ENCODE data around the gene TFAP2E.

Gene TFAP2E

GRCh38 chr1:35629051-35629450 lies 55.9 kb downstream of the TFAP2E start:
- Mint-ChIP-seq H3K9me3 (no peaks in the 10 kb centered on the region), H3K4me3 (no peak overlapping the region), H3K36me3 (peaks cover 96% of the 10 kb centered on the region)

GRCh38 chr1:35631396-35631795 lies 58.3 kb downstream of the TFAP2E start:
- Mint-ChIP-seq H3K4me3 (no peak overlapping the region), H3K9me3 (no peaks in the 10 kb centered on the region), H3K36me3 (peaks cover 100% of the 10 kb centered on the region), H3K27ac (no peak overlapping the region), H3K4me1 (peaks cover 8% of the 10 kb centered on the region)
- no peak for ATAC-seq
- no peak for DNase-seq (ENCODE audit: low spot score in 2 of 2)

More at GRCh38 chr1:35629051-35629450, 55.9 kb downstream of the TFAP2E start:
- no peak overlapping the region for H3K27ac Mint-ChIP-seq
- no peak for DNase-seq (ENCODE audit: low spot score in 2 of 2)
- peaks cover 8% of the 10 kb centered on the region for H3K4me1 Mint-ChIP-seq
- no peak for ATAC-seq

- Mint-ChIP-seq H3K4me3 (no peak overlapping the region), H3K27ac (no peak overlapping the region), H3K9me3 (no peaks in the 10 kb centered on the region), H3K36me3 (peaks cover 90% of the 10 kb centered on the region), H3K4me1 (peaks cover 14% of the 10 kb centered on the region)
- ATAC-seq (no peak), DNase-seq (ENCODE audit: low spot score in 2 of 2) (no peak)
Measured at GRCh38 chr1:35633547-35633946, 60.4 kb downstream of the TFAP2E start.

- Mint-ChIP-seq H3K36me3 (peaks cover 69% of the 10 kb centered on the region), H3K4me1 (peaks cover 18% of the 10 kb centered on the region), H3K4me3 (peak overlapping the region; percentile 70), H3K9me3 (no peaks in the 10 kb centered on the region), H3K27ac (peak overlapping the region; percentile 93)
- ATAC-seq (no peak), DNase-seq (ENCODE audit: low spot score in 2 of 2) (no peak)
Measured at GRCh38 chr1:35637401-35637809, 64.3 kb downstream of the TFAP2E start.

- peak overlapping the region; percentile 99 for H3K27ac Mint-ChIP-seq
- H3K4me1 Mint-ChIP-seq, result peaks cover 18% of the 10 kb centered on the region
- H3K4me3 Mint-ChIP-seq, result peak overlapping the region; percentile 99
- H3K9me3 Mint-ChIP-seq, result no peaks in the 10 kb centered on the region
- peaks cover 37% of the 10 kb centered on the region for H3K36me3 Mint-ChIP-seq
- ATAC-seq (no peak), DNase-seq (ENCODE audit: low spot score in 2 of 2) (peak in 1 of 2 donors; percentile 50)
Measured at GRCh38 chr1:35640380-35641232, 67.5 kb downstream of the TFAP2E start.

GRCh38 chr1:35641233-35641866 lies 68.2 kb downstream of the TFAP2E start, which contains the start of gene PSMB2:
Gene PSMB2 (minus strand): TSS chr1:35641526. CDS start chr1:35641432, 94 bp downstream.
- no peaks in the 10 kb centered on the region for H3K9me3 Mint-ChIP-seq
- DNase-seq (ENCODE audit: low spot score in 2 of 2), result peak; percentile 95 to 98
- peaks cover 30% of the 10 kb centered on the region for H3K36me3 Mint-ChIP-seq
- H3K4me3 Mint-ChIP-seq, result peak within 1 kb of the TSS; percentile 99
- ATAC-seq, result peak; percentile 98
- peaks cover 18% of the 10 kb centered on the region for H3K4me1 Mint-ChIP-seq
- peak within 1 kb of the TSS; percentile 99 for H3K27ac Mint-ChIP-seq

- ATAC-seq, result no peak
- Mint-ChIP-seq H3K4me3 (peak overlapping the region; percentile 99), H3K36me3 (peaks cover 24% of the 10 kb centered on the region), H3K9me3 (no peaks in the 10 kb centered on the region), H3K4me1 (peaks cover 18% of the 10 kb centered on the region), H3K27ac (peak overlapping the region; percentile 99)
- no peak for DNase-seq (ENCODE audit: low spot score in 2 of 2)
Measured at GRCh38 chr1:35642471-35642955, 69.4 kb downstream of the TFAP2E start.

GRCh38 chr1:35644204-35644603 lies 71.1 kb downstream of the TFAP2E start:
- H3K4me1 Mint-ChIP-seq, result peaks cover 8% of the 10 kb centered on the region
- H3K4me3 Mint-ChIP-seq, result no peak overlapping the region
- peaks cover 16% of the 10 kb centered on the region for H3K36me3 Mint-ChIP-seq
- DNase-seq (ENCODE audit: low spot score in 2 of 2) (no peak), ATAC-seq (no peak)
- H3K27ac Mint-ChIP-seq, result no peak overlapping the region
- H3K9me3 Mint-ChIP-seq, result no peaks in the 10 kb centered on the region
